Liver (tissue), 9 donors: ENCODE results near the gene NKAIN2. TPM values are rescaled to one million over a fixed set of nuclear protein-coding genes. Genes with fewer than 3 reads are reported as not detected.

ENCODE experiments used
- DNase-seq: peaks from one replicate; pipeline ENCODE4 v3.0.0-alpha.2; 2017; ENCODE audit warnings: low spot score
- H3K27ac ChIP-seq, 2 donors: one replicate each; pipeline ENCODE4 v1.7.0; 2013; ENCODE audit warnings: inconsistent platforms in 2 of 2, low read length in 2 of 2, control low read depth in 1 of 2, low read depth in 1 of 2, mild to moderate bottlenecking in 1 of 2
- H3K27me3 ChIP-seq, 4 donors: one replicate each; pipeline versions ENCODE4 v1.6.1 to v1.7.0; 2013; ENCODE audit warnings: low read length in 3 of 4, inconsistent platforms in 1 of 4, mild to moderate bottlenecking in 1 of 4, moderate library complexity in 1 of 4; ENCODE audit not compliant: control insufficient read depth in 4 of 4, insufficient read depth in 4 of 4
- H3K36me3 ChIP-seq, 4 donors: one replicate each; pipeline versions ENCODE4 v1.6.1 to v1.7.0; 2013; ENCODE audit warnings: low read length in 3 of 4, mild to moderate bottlenecking in 3 of 4, low read depth in 1 of 4, moderate library complexity in 1 of 4; ENCODE audit not compliant: control insufficient read depth in 4 of 4, insufficient read depth in 3 of 4
- H3K4me1 ChIP-seq, 4 donors: one replicate each; pipeline versions ENCODE4 v1.6.1 to v1.7.0; 2013; ENCODE audit warnings: low read length in 3 of 4, mild to moderate bottlenecking in 3 of 4, moderate library complexity in 1 of 4; ENCODE audit not compliant: control insufficient read depth in 4 of 4, insufficient read depth in 4 of 4
- H3K4me3 ChIP-seq, 3 donors: one replicate each; pipeline versions ENCODE4 v1.6.1 to v1.7.0; 2013; ENCODE audit warnings: low read length in 3 of 3, control low read depth in 1 of 3, low read depth in 1 of 3, mild to moderate bottlenecking in 1 of 3
- H3K9ac ChIP-seq, 2 donors: one replicate each; pipeline ENCODE4 v1.7.0; 2013; ENCODE audit warnings: low read length in 2 of 2, mild to moderate bottlenecking in 2 of 2, moderate library complexity in 2 of 2, control low read depth in 1 of 2, low read depth in 1 of 2
- H3K9me3 ChIP-seq, 4 donors: one replicate each; pipeline versions ENCODE4 v1.6.1 to v1.7.0; 2013; ENCODE audit warnings: low read length in 3 of 4; ENCODE audit not compliant: control insufficient read depth in 4 of 4
- FOXA1 ChIP-seq: IDR thresholded peaks from 2 replicates; pipeline ENCODE4 v1.6.1; 2016; ENCODE audit warnings: antibody characterized with exemption
- FOXA2 ChIP-seq: IDR thresholded peaks from 2 replicates; pipeline ENCODE4 v1.6.1; 2016; ENCODE audit warnings: antibody characterized with exemption
- HNF4A ChIP-seq, 2 donors: conservative IDR thresholded peaks; 2 replicates each; pipeline ENCODE4 v1.6.1; 2016; ENCODE audit warnings: antibody characterized with exemption in 2 of 2, mild to moderate bottlenecking in 2 of 2
- JUND ChIP-seq, 2 donors: IDR thresholded peaks; 2 replicates each; pipeline ENCODE4 v1.6.1; 2016; ENCODE audit warnings: antibody characterized with exemption in 2 of 2
- MAX ChIP-seq: IDR thresholded peaks from 2 replicates; pipeline ENCODE4 v1.6.1; 2016; ENCODE audit warnings: antibody characterized with exemption
- RAD21 ChIP-seq, 2 donors: IDR thresholded peaks; 2 replicates each; pipeline ENCODE4 v1.6.1; 2016; ENCODE audit warnings: antibody characterized with exemption in 2 of 2, mild to moderate bottlenecking in 2 of 2
- RXRA ChIP-seq, 2 donors: IDR thresholded peaks; 2 replicates each; pipeline ENCODE4 v1.6.1; 2017 to 2018; ENCODE audit warnings: antibody characterized with exemption in 2 of 2, mild to moderate bottlenecking in 1 of 2
- SP1 ChIP-seq: IDR thresholded peaks from 2 replicates; pipeline ENCODE4 v1.6.1; 2018; ENCODE audit warnings: antibody characterized with exemption, mild to moderate bottlenecking
- YY1 ChIP-seq: IDR thresholded peaks from 2 replicates; pipeline ENCODE4 v1.6.1; 2016; ENCODE audit warnings: antibody characterized with exemption, mild to moderate bottlenecking
- WGBS: extraction: QIAGEN DNeasy Blood & Tissue Kit; methylation state at CpG from one replicate; pipeline ENCODE4 v1.1.7; 2013; 5-methylcytosine and 5-hydroxymethylcytosine counted together
- polyA plus RNA-seq, 2 donors: library from polyadenylated mRNA; stranded (reverse) in 1 of 2; unstranded in 1 of 2; fragments of 200-250 nt in 1 of 2; fragments of >200 nt in 1 of 2; fragmentation: Nextera tagmentation in 1 of 2; extraction: Ambion mirVana in 1 of 2; gene quantifications; one replicate each; pipeline versions ENCODE4 v1.2.1 to v1.2.3, GENCODE V29; 2013 to 2015
- total RNA-seq, 2 donors: library from RNA; depleted of rRNA; stranded (reverse); fragments of >200 nt; gene quantifications; one replicate each; pipeline ENCODE4 v1.2.3, GENCODE V29; 2014
- TF ChIP-seq, protein P1 (sequence below): IDR thresholded peaks from 2 replicates; pipeline ENCODE4 v1.6.1; 2016; ENCODE audit warnings: antibody characterized with exemption, mild to moderate bottlenecking
- TF ChIP-seq, protein P2 (sequence below): IDR thresholded peaks from 2 replicates; pipeline ENCODE4 v1.6.1; 2016; ENCODE audit warnings: antibody characterized with exemption
- donor health status: healthy.
- donor health status: healthy.
- donor health status: healthy.
- donor health status: healthy.
- donor health status: healthy.

The NKAIN2 gene
- total and polyA plus RNA-seq, 4 donors: 0.05 to 0.14 TPM; not detected in 2

GRCh38 chr6:123953920-123954319 is 150.3 kb downstream of the NKAIN2 start (continued):
- TF ChIP-seq, protein P1, sequence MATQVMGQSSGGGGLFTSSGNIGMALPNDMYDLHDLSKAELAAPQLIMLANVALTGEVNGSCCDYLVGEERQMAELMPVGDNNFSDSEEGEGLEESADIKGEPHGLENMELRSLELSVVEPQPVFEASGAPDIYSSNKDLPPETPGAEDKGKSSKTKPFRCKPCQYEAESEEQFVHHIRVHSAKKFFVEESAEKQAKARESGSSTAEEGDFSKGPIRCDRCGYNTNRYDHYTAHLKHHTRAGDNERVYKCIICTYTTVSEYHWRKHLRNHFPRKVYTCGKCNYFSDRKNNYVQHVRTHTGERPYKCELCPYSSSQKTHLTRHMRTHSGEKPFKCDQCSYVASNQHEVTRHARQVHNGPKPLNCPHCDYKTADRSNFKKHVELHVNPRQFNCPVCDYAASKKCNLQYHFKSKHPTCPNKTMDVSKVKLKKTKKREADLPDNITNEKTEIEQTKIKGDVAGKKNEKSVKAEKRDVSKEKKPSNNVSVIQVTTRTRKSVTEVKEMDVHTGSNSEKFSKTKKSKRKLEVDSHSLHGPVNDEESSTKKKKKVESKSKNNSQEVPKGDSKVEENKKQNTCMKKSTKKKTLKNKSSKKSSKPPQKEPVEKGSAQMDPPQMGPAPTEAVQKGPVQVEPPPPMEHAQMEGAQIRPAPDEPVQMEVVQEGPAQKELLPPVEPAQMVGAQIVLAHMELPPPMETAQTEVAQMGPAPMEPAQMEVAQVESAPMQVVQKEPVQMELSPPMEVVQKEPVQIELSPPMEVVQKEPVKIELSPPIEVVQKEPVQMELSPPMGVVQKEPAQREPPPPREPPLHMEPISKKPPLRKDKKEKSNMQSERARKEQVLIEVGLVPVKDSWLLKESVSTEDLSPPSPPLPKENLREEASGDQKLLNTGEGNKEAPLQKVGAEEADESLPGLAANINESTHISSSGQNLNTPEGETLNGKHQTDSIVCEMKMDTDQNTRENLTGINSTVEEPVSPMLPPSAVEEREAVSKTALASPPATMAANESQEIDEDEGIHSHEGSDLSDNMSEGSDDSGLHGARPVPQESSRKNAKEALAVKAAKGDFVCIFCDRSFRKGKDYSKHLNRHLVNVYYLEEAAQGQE: no peak
- TF ChIP-seq RXRA (IDR thresholded peaks at IDR 0.05): no peak

DNA sequence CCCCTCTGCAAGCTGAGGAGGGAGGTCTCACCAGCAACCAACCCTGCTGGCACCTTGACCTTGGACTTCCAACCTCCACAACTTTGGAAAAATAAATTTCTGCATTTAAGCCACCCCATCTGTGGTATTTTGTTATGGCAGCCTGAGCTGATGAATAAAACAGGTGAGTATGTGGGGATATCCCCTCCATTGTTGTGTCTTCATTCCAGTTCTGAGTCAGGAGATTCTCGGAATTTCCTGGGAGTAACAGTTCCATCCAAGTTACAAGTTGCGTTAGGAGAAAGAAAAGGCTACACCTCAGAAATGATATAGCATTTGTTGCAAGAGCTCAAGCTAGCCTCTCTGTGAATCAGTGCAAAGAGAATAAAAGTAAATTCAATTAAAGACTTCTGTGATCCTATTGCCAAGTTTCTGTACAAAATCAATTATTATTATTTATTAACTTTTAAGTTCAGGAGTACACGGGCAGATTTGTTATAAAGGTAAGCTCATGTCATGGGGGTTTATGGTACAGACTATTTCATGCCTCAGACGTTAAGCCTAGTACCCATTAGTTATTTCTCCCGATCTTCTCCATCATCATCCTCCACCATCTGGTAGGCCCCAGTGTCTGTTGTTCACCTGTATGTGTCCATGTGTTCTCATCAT is 153.0 kb downstream of the NKAIN2 start:
- TF ChIP-seq, protein P2, sequence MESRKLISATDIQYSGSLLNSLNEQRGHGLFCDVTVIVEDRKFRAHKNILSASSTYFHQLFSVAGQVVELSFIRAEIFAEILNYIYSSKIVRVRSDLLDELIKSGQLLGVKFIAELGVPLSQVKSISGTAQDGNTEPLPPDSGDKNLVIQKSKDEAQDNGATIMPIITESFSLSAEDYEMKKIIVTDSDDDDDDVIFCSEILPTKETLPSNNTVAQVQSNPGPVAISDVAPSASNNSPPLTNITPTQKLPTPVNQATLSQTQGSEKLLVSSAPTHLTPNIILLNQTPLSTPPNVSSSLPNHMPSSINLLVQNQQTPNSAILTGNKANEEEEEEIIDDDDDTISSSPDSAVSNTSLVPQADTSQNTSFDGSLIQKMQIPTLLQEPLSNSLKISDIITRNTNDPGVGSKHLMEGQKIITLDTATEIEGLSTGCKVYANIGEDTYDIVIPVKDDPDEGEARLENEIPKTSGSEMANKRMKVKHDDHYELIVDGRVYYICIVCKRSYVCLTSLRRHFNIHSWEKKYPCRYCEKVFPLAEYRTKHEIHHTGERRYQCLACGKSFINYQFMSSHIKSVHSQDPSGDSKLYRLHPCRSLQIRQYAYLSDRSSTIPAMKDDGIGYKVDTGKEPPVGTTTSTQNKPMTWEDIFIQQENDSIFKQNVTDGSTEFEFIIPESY: peak; percentile 22
- TF ChIP-seq MAX (no peak), JUND (IDR thresholded peaks at IDR 0.05) (peak in 1 of 2 donors; percentile 30), YY1 (peak; percentile 22), FOXA1 (no peak), HNF4A (conservative IDR thresholded peaks at IDR 0.05) (peak in 1 of 2 donors; percentile 44), RAD21 (IDR thresholded peaks at IDR 0.05) (peak; percentile 10 to 24), SP1 (peak; percentile 25), RXRA (IDR thresholded peaks at IDR 0.05) (peak in 1 of 2 donors; percentile 67), FOXA2 (no peak)
- TF ChIP-seq, protein P1: peak; percentile 14
- 44% methylated on average over 5 of the region's 5 CpGs for WGBS
- no peak for DNase-seq
- no peaks in the 10 kb centered on the region for H3K27me3 ChIP-seq
- H3K9me3 ChIP-seq: no peaks in the 10 kb centered on the region
- H3K27ac ChIP-seq: no peak overlapping the region
- peaks cover 4 to 10% (median 7%) of the 10 kb centered on the region in 4 donors for H3K4me1 ChIP-seq
- no peaks in the 10 kb centered on the region for H3K36me3 ChIP-seq
- H3K9ac ChIP-seq: no peak overlapping the region
- no peak overlapping the region for H3K4me3 ChIP-seq
